Measurements from ENCODE around the gene HNF4A. TPM values are rescaled to one million over a fixed set of nuclear protein-coding genes. Genes with fewer than 3 reads are reported as not detected.

HNF4A gene
- total and polyA plus RNA-seq, 2 of the 4 experiments (the other 2 are of a cell fraction): not detected

- no peak overlapping the region for H3K9ac ChIP-seq (ENCODE audit: low read depth, low read length)
- in situ Hi-C loops (cut with MboI; ENCODE audit: low sequenced_read_pairs) (no loop called here), intact Hi-C loops (cut with micrococcal nuclease) (no loop called here), dilution Hi-C loops (cut with HindIII; ENCODE audit: low sequenced_read_pairs, unreplicated experiment) (no loop called here)
- ChIA-PET CTCF (no interaction called here), POLR2A (ENCODE audit: unreplicated experiment) (no interaction called here)
- H3K9me1 ChIP-seq (ENCODE audit: insufficient read depth, low read length): peaks cover 3% of the 10 kb centered on the region; the same call in 1 of the 2 replicates
- H4K20me1 ChIP-seq (ENCODE audit: insufficient read depth, low read length): no peaks in the 10 kb centered on the region
- no peaks in the 10 kb centered on the region for H3K27me3 ChIP-seq (ENCODE audit: control insufficient read depth, insufficient read depth, low read length)
- no peak overlapping the region for H4K8ac ChIP-seq (ENCODE audit: low read depth in 2 of 2, low read length in 2 of 2)
- peak overlapping the region; percentile 8 for H2AK9ac ChIP-seq (replicated peaks; ENCODE audit: low read depth, low read length, poor library complexity)
- no peak overlapping the region for H2AK5ac ChIP-seq (ENCODE audit: low read depth, low read length)
- H3K4ac ChIP-seq (ENCODE audit: low read depth, low read length): no peak overlapping the region
- TF ChIP-seq RAD21 (IDR thresholded peaks at IDR 0.05; ENCODE audit: low read length) (no peak), RCOR1 (IDR thresholded peaks at IDR 0.05; ENCODE audit: insufficient replicate concordance, low read length) (no peak), USF2 (IDR thresholded peaks at IDR 0.05; ENCODE audit: low read depth, low read length) (no peak), CHD1 (IDR thresholded peaks at IDR 0.05; ENCODE audit: low read depth, low read length) (no peak), FOS (IDR thresholded peaks at IDR 0.05; ENCODE audit: low read depth, low read length) (no peak), BHLHE40 (IDR thresholded peaks at IDR 0.05; ENCODE audit: low read depth, low read length) (no peak), POLR2A (IDR thresholded peaks at IDR 0.05; ENCODE audit: low read depth, low read length) (no peak), MXI1 (IDR thresholded peaks at IDR 0.05; ENCODE audit: borderline replicate concordance, low read depth, low read length) (no peak), NFE2L2 (IDR thresholded peaks at IDR 0.05; ENCODE audit: low read depth, low read length) (no peak)
- H3K4me3 ChIP-seq (ENCODE audit: insufficient read depth, low read depth, low read length): no peak overlapping the region
- no peak overlapping the region for H3K4me2 ChIP-seq (ENCODE audit: low read depth, low read length)
- no peak overlapping the region for H3K56ac ChIP-seq (ENCODE audit: extremely low read depth, insufficient read depth, low read length)
- no peak overlapping the region for H3K23ac ChIP-seq (ENCODE audit: low read depth, low read length)
- H2BK20ac ChIP-seq (ENCODE audit: low read depth, low read length): no peak overlapping the region
- WGBS, 2 experiments (ENCODE audit: extremely low coverage in 2 of 2, insufficient read length in 1 of 2): 100% methylated on average over 4 of the region's 9 CpGs; no CpG with 5 or more reads in 1 of the 2 experiments
- 0 out of 2 replicates have a peak, but pooled peaks cover 1% of the 10 kb centered on the region for H3K36me3 ChIP-seq (ENCODE audit: control insufficient read depth, insufficient read depth, low read length)
- no peak overlapping the region for H2BK120ac ChIP-seq (ENCODE audit: low read depth, low read length)
- no peaks in the 10 kb centered on the region for H3K9me3 ChIP-seq (ENCODE audit: control insufficient read depth, insufficient read depth, low read length)
- H3K27ac ChIP-seq (ENCODE audit: insufficient read depth, low read length): no peak overlapping the region
- no peak overlapping the region for H4K91ac ChIP-seq (ENCODE audit: insufficient read depth, low read depth, low read length)
- H3K4me1 ChIP-seq (ENCODE audit: control insufficient read depth, insufficient read depth, low read length): peaks cover 4% of the 10 kb centered on the region
- no peak overlapping the region for H4K5ac ChIP-seq (ENCODE audit: low read depth, low read length)
- H2BK15ac ChIP-seq (ENCODE audit: low read depth, low read length): no peak overlapping the region
- H2AFZ ChIP-seq (replicated peaks; ENCODE audit: low read length, poor library complexity): no peak overlapping the region
- ATAC-seq (ENCODE audit: low read depth) (no peak), DNase-seq (no peak)
- H3K18ac ChIP-seq (ENCODE audit: low read depth, low read length): no peak overlapping the region
- no TSS peak for BruUV-seq (replicated peaks)
- H3K79me1 ChIP-seq (ENCODE audit: low read depth in 1 of 2, low read length in 2 of 2): peaks cover 9 to 27% of the 10 kb centered on the region in 2 experiments; a peak in 3 of 4 replicates
- H2BK5ac ChIP-seq (ENCODE audit: low read depth, low read length, poor library complexity, severe bottlenecking): no peak overlapping the region
- H3K14ac ChIP-seq (replicated peaks; ENCODE audit: low read depth, low read length): no peak overlapping the region
Measured at GRCh38 chr20:44306927-44307326, 48.6 kb upstream of the HNF4A start.
